Uterus (tissue), 2 donors: Measurements from ENCODE around the gene ITPR2.

Experiments used
- CTCF ChIP-seq, 4 experiments: fragments of 200-600 bp in 2 of 4; fragments of 450-650 bp in 2 of 4; sonication (generic) in 2 of 4; IDR thresholded peaks; one replicate each; pipeline ENCODE4 v1.5.1; 2016 to 2019; ENCODE audit warnings: antibody characterized with exemption in 4 of 4, mild to moderate bottlenecking in 2 of 4, moderate library complexity in 1 of 4
- POLR2A ChIP-seq, 2 donors: fragments of 450-650 bp; IDR thresholded peaks; one replicate each; pipeline ENCODE4 v1.6.1; 2016; ENCODE audit warnings: antibody characterized with exemption in 2 of 2, mild to moderate bottlenecking in 1 of 2, moderate library complexity in 1 of 2

- no peak for TF ChIP-seq POLR2A (IDR thresholded peaks at IDR 0.05)
- TF ChIP-seq CTCF (IDR thresholded peaks at IDR 0.05): no peak
These were observed 325.4 kb downstream of the ITPR2 start for GRCh38 chr12:26507613-26508012.
